Right lobe of liver (tissue), 4 donors: ENCODE measurements around the gene CDH13.

Experiments used
- POLR2A ChIP-seq: fragments of 450-650 bp; IDR thresholded peaks from one replicate; pipeline ENCODE4 v1.6.1; 2017; ENCODE audit warnings: antibody characterized with exemption, mild to moderate bottlenecking
- TF ChIP-seq, protein P1 (sequence below), 4 donors: fragments of 200-600 bp in 3 of 4; fragments of 450-650 bp in 1 of 4; IDR thresholded peaks; one replicate each; pipeline versions ENCODE4 v1.5.1 to v1.8.0; 2016 to 2022; ENCODE audit warnings: antibody characterized with exemption in 4 of 4, mild to moderate bottlenecking in 2 of 4
- donor health status: DM: no; HTN: no; CAD: no.
- donor health status: DM: no; HTN: no; CAD: no.
- donor health status: DM: no; HTN: yes; CAD: no.

GRCh38 chr16:83187405-83187804, 560.6 kb downstream of the CDH13 start:
- TF ChIP-seq POLR2A, result no peak
- TF ChIP-seq, protein P1, sequence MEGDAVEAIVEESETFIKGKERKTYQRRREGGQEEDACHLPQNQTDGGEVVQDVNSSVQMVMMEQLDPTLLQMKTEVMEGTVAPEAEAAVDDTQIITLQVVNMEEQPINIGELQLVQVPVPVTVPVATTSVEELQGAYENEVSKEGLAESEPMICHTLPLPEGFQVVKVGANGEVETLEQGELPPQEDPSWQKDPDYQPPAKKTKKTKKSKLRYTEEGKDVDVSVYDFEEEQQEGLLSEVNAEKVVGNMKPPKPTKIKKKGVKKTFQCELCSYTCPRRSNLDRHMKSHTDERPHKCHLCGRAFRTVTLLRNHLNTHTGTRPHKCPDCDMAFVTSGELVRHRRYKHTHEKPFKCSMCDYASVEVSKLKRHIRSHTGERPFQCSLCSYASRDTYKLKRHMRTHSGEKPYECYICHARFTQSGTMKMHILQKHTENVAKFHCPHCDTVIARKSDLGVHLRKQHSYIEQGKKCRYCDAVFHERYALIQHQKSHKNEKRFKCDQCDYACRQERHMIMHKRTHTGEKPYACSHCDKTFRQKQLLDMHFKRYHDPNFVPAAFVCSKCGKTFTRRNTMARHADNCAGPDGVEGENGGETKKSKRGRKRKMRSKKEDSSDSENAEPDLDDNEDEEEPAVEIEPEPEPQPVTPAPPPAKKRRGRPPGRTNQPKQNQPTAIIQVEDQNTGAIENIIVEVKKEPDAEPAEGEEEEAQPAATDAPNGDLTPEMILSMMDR (IDR thresholded peaks at IDR 0.05), result no peak
